Smooth muscle cell (in vitro differentiated cells): Measurements from ENCODE around the gene SLC25A26. TPM values are rescaled to one million over a fixed set of nuclear protein-coding genes. Genes with fewer than 3 reads are reported as not detected.

Source experiments
- DNase-seq: peaks from one replicate; lab custom pipeline; 2025; ENCODE audit not compliant: unreplicated experiment; lab: John Stamatoyannopoulos, UW
- H2AFZ ChIP-seq: fragments of 200-600 bp; sonication (generic); 2 replicates; pipeline ENCODE4 v1.6.0; 2016; ENCODE audit warnings: antibody characterized with exemption, low read depth, mild to moderate bottlenecking
- H3F3A ChIP-seq: fragments of 200-600 bp; sonication (generic); 2 replicates; pipeline ENCODE4 v1.6.0; 2017; ENCODE audit warnings: antibody characterized with exemption, low read depth
- H3K27ac ChIP-seq: fragments of 200-600 bp; sonication (generic); 2 replicates; pipeline ENCODE4 v1.5.1; 2016; ENCODE audit warnings: low read depth, mild to moderate bottlenecking
- H3K27me3 ChIP-seq: fragments of 200-600 bp; sonication (generic); 2 replicates; pipeline ENCODE4 v1.6.1; 2016; ENCODE audit warnings: low read depth, mild to moderate bottlenecking
- H3K36me3 ChIP-seq: fragments of 200-600 bp; sonication (generic); 2 replicates; pipeline ENCODE4 v1.5.1; 2016; ENCODE audit warnings: low read depth
- H3K4me1 ChIP-seq: fragments of 200-600 bp; sonication (generic); 2 replicates; pipeline ENCODE4 v1.5.1; 2016; ENCODE audit warnings: low read depth
- H3K4me2 ChIP-seq: fragments of 200-600 bp; sonication (generic); 2 replicates; pipeline ENCODE4 v1.6.0; 2016; ENCODE audit warnings: mild to moderate bottlenecking
- H3K4me3 ChIP-seq: fragments of 200-600 bp; sonication (generic); 2 replicates; pipeline ENCODE4 v1.5.1; 2016; ENCODE audit warnings: mild to moderate bottlenecking
- H3K79me2 ChIP-seq: fragments of 200-600 bp; sonication (generic); 2 replicates; pipeline ENCODE4 v1.6.0; 2016; ENCODE audit warnings: low read depth, mild to moderate bottlenecking
- H3K9ac ChIP-seq: fragments of 200-600 bp; sonication (generic); 2 replicates; pipeline ENCODE4 v1.6.0; 2016; ENCODE audit warnings: low read depth
- H3K9me3 ChIP-seq: fragments of 200-600 bp; sonication (generic); replicated peaks from 2 replicates; pipeline ENCODE4 v1.5.1; 2016; ENCODE audit warnings: low read depth
- H4K20me1 ChIP-seq: fragments of 200-600 bp; sonication (generic); 2 replicates; pipeline ENCODE4 v1.6.0; 2016; ENCODE audit warnings: low read depth
- CTCF ChIP-seq: fragments of 200-600 bp; sonication (generic); IDR thresholded peaks from 2 replicates; pipeline ENCODE4 v1.5.1; 2017; ENCODE audit warnings: borderline replicate concordance, mild to moderate bottlenecking, antibody characterized with exemption; ENCODE audit not compliant: insufficient read depth, poor library complexity, severe bottlenecking
- WGBS: methylation state at CpG from one replicate; pipeline ENCODE4 v1.1.7; 2016; ENCODE audit warnings: low lambda C conversion rate; 5-methylcytosine and 5-hydroxymethylcytosine counted together
- polyA plus RNA-seq: library from polyadenylated mRNA; unstranded; fragments of >200 nt; fragmentation: Nextera tagmentation; extraction: Ambion mirVana; gene quantifications from 2 replicates; pipeline ENCODE4 v1.2.1, GENCODE V29; 2016
- total RNA-seq: library from RNA; depleted of rRNA; stranded (reverse); fragments of >200 nt; gene quantifications from 2 replicates; pipeline ENCODE4 v1.2.3, GENCODE V29; 2014

Gene SLC25A26
- total and polyA plus RNA-seq, 2 experiments from 2014 or later, result 8.9 to 18.9 TPM

- Histone ChIP-seq H3K9ac (no peak overlapping the region), H3K27me3 (no peaks in the 10 kb centered on the region), H3F3A (no peaks in the 10 kb centered on the region), H3K36me3 (no peaks in the 10 kb centered on the region), H3K27ac (no peak overlapping the region), H3K9me3 (no peaks in the 10 kb centered on the region), H2AFZ (no peak overlapping the region), H3K4me1 (no peaks in the 10 kb centered on the region), H4K20me1 (peaks cover 11% of the 10 kb centered on the region), H3K4me2 (no peak overlapping the region), H3K79me2 (peaks cover 14% of the 10 kb centered on the region), H3K4me3 (no peak overlapping the region)
- 92% methylated on average over 3 of the region's 3 CpGs for WGBS
- TF ChIP-seq CTCF, result no peak
- no peak for DNase-seq
Observed at GRCh38 chr3:66227051-66227450, 6.2 kb downstream of the SLC25A26 start.

- WGBS, result 73% methylated on average over 2 of the region's 2 CpGs
- no peak overlapping the region for H2AFZ ChIP-seq
- H3F3A ChIP-seq, result no peaks in the 10 kb centered on the region
- no peak overlapping the region for H3K4me2 ChIP-seq
- no peak overlapping the region for H3K9ac ChIP-seq
- no peaks in the 10 kb centered on the region for H3K36me3 ChIP-seq
- peaks cover 15% of the 10 kb centered on the region for H3K79me2 ChIP-seq
- no peaks in the 10 kb centered on the region for H3K9me3 ChIP-seq
- DNase-seq, result no peak
- H3K27ac ChIP-seq, result no peak overlapping the region
- H3K4me3 ChIP-seq, result no peak overlapping the region
- no peaks in the 10 kb centered on the region for H3K4me1 ChIP-seq
- H4K20me1 ChIP-seq, result peaks cover 11% of the 10 kb centered on the region
- no peaks in the 10 kb centered on the region for H3K27me3 ChIP-seq
- no peak for TF ChIP-seq CTCF
Observed at GRCh38 chr3:66227915-66228314, 7.1 kb downstream of the SLC25A26 start.

- peaks cover 15% of the 10 kb centered on the region for H3K79me2 ChIP-seq
- H3K27ac ChIP-seq, result no peak overlapping the region
- H3K4me1 ChIP-seq, result no peaks in the 10 kb centered on the region
- 95% methylated on average over 1 of the region's 1 CpG for WGBS
- no peak for TF ChIP-seq CTCF
- H4K20me1 ChIP-seq, result peaks cover 11% of the 10 kb centered on the region
- H3K4me3 ChIP-seq, result no peak overlapping the region
- H3K27me3 ChIP-seq, result no peaks in the 10 kb centered on the region
- DNase-seq, result no peak
- no peaks in the 10 kb centered on the region for H3K36me3 ChIP-seq
- no peak overlapping the region for H3K4me2 ChIP-seq
- H3K9me3 ChIP-seq, result no peaks in the 10 kb centered on the region
- H2AFZ ChIP-seq, result no peak overlapping the region
- H3K9ac ChIP-seq, result no peak overlapping the region
- no peaks in the 10 kb centered on the region for H3F3A ChIP-seq
Observed at GRCh38 chr3:66228707-66229106, 7.9 kb downstream of the SLC25A26 start.

GRCh38 chr3:66229931-66230330 is 9.1 kb downstream of the SLC25A26 start:
- Histone ChIP-seq H3K27ac (no peak overlapping the region), H3K4me2 (no peak overlapping the region), H3K79me2 (peaks cover 20% of the 10 kb centered on the region), H4K20me1 (peaks cover 11% of the 10 kb centered on the region), H3F3A (no peaks in the 10 kb centered on the region), H3K4me1 (no peaks in the 10 kb centered on the region), H3K27me3 (no peaks in the 10 kb centered on the region), H3K9ac (no peak overlapping the region), H3K4me3 (no peak overlapping the region), H2AFZ (no peak overlapping the region), H3K36me3 (no peaks in the 10 kb centered on the region), H3K9me3 (no peaks in the 10 kb centered on the region)
- 70% methylated on average over 4 of the region's 4 CpGs for WGBS
- no peak for TF ChIP-seq CTCF
- DNase-seq, result no peak
